CD4-positive, alpha-beta T cell treated with Interleukin-6 at 100 ng/mL for 8 hours (primary cell): Measurements from ENCODE around the gene MYL11.
A peak's percentile ranks its signal among the peaks of the same experiment; 100 is the strongest.

Source experiments
- DNase-seq: peaks from one replicate; pipeline ENCODE4 v3.0.0-alpha.2; 2020; ENCODE audit warnings: mixed read lengths, low spot score

MYL11 gene

GRCh38 chr16:30354423-30355143, 20.0 kb upstream of the MYL11 start:
- DNase-seq, result no peak

- DNase-seq, result peak; percentile 88
These were observed 19.3 kb upstream of the MYL11 start, which contains the start of gene CD2BP2 for GRCh38 chr16:30355144-30355953. TSS of gene CD2BP2 (minus strand) at chr16:30355308. CDS start at chr16:30354681, 627 bp downstream.

- DNase-seq, result no peak
These were observed 18.7 kb upstream of the MYL11 start for GRCh38 chr16:30355954-30356308.

DNA sequence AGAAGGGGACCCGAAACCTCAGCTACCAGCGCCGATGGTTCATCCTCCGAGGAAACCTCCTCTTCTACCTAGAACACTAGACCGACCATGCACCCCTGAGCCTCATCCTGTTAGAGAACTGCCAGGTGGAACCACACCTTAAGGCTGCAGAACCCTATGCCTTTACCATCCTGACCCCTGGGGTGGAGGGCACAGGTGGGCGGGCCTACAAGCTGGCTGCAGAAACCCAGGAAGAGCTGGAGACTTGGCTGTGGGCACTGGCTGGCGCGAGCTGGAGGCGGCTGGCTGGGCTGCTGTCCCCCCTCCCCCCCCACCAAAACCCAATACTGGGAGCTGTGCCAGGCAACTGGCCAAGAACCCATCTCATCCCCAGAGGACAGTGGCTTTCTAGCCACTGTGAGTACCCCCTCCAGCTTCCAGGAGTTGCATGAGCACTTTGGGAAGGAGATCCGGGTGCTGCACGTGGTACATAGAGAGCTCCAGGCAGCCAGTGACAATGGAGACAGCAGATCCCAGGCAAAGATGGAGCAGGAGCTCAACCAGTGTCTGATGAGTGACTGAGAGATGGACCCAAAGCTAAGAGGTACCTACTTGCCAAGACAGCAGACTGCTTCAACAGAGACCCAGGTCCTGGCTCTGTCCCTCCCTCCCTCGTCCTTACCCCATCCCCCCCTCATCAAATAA, 18.1 kb upstream of the MYL11 start:
- DNase-seq, result no peak

DNA sequence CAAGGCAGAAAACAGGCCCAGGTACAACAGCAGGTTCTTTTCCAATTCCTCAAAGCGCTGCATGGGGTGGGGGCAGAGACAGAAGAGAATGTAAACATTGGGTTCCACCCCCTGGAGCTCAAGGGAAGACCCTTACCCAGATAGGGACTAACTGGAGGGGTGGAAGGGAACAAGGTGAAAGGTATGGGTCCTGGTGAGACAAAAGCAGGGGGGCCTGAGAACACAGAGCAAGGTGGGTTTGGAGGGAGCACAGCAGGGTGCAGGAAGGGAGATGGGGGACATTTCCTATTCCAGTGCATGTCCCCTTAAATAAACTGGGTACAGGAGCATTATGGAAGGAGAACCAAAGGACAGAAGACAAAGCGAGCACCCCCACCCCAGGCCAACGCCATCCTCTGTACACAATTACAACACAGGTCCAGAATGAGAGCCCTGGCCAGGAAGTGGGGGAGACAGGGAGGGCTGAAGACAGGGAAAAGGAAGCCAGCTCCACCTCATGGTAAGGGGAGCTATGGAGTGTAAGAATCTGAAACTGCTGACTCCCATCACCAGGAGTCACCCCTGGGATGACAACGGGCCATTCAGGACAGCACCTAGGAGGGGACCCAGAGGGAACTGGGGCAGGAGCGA, 17.4 kb upstream of the MYL11 start:
- no peak for DNase-seq

- no peak for DNase-seq
These were observed 16.7 kb upstream of the MYL11 start for GRCh38 chr16:30357715-30358576.

DNA sequence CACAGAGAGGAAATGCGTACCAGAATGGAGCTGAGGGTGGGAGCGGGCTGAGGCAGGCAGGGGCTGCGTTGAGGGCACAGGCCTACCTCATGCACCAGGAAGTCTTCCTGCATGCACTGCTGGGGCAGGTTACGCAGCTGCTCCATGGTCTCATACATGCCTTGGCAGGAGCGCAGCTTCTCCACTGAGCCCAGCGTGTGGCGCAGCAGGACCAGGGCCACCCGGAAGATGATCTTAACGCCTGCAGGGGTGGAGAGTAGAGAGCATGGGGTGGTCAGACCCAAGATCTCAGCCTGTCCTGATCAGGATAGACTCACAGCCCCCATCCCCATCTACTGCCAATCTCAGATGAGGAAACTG, 16.0 kb upstream of the MYL11 start:
- no peak for DNase-seq

- DNase-seq, result no peak
These were observed 15.4 kb upstream of the MYL11 start for GRCh38 chr16:30358990-30359870.

DNA sequence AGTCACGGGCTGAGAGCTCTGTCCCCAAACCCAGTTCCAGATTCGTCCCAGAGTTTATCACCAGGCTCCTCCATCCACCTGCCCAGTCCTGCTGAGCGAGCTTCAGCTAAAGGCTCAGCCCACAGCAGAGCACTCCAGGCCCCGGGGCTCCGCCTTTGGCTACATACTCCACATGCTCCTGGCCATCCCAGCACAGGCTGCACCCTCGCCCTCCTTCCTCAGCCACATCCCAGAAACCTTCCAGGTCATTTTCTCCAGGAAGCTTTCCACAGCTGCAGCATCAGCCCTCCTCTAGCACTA, 14.8 kb upstream of the MYL11 start:
- DNase-seq, result no peak

- DNase-seq, result no peak
These were observed 13.4 kb upstream of the MYL11 start for GRCh38 chr16:30361180-30361579.

DNA sequence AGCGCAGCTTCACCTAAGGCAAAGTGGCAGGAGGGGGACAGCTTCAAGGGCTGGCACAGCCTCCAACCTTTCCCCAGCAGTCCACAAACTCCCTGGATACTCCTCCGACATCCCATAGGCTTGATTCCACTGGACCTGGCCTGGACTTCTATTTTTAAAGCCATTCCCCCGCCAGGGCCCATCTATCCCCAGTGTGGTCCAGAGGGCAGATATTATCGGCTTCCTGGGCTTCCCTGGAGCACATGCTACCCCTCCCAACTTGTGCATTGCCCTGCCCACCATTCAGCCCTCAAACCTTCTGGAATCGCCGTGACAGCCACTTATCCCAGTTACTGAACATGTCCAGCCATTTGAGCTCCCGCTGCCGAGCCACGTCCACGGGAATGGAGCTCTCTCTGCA, 9.4 kb upstream of the MYL11 start:
- DNase-seq, result no peak

DNA sequence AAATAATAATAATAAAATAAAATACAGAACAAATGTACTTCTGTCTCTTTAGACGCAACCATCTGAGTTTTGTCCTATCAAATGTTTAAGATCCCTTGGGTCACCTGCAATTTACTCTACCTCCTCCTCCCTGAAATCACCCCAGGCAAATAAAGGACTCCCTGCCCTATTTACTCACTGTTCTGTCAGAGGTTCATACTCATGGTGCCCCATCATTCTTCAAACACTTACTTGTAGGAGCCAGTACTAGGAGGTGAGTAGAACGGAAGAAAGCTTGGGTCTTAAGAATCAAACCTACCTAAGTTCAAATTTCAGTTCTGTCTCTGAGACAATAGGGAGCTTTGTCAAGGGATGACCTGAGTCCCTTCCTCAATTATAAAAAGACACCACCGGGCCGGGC, 8.1 kb upstream of the MYL11 start:
- DNase-seq, result no peak

DNA sequence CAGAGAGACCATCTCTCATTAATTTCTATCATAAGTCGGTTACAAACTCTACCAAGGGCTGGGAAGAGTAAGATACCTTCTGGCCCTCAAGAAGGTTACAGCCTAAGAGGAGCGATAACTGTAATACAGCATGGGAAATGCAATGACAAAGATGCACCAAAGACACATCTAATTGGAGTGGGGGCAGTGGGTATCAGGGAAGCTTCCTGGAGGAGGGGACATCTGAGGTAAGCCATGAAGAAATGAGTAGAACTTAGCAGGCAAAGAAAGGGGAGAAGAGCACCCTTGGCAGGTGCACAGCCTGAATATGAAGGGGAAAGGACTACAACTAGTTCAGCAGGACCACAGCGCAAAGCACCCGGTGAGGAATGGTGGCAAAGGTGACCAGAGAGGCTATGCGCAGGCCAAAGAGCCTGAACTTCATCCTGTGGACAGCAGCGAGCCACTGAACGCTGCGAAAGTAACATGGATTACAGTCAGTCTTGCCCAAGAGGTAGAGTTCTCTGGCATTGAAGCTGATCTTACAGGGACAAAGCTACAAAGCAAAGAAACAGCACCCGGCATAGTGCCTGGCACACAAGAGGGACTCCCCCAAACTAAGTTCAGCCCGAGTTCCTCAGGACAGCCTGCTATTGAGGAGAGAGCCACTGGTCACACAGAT, 7.1 kb upstream of the MYL11 start:
- DNase-seq, result no peak

- no peak for DNase-seq
These were observed 6.3 kb upstream of the MYL11 start for GRCh38 chr16:30368122-30368791.

DNA sequence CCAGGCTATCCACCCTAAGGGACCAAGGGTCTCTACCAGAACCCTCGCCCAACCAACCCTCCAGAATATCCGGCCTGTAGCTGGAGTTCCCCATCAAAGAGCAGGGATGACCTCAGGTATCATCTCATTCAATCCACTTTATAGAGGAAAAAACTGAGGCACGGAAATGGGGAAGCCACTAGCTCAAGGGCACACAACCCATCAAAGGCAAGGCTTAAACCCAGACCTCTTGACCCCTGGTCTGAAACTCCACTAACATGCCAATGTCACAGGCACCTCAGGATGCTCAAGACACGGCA, 5.9 kb upstream of the MYL11 start:
- DNase-seq, result no peak

- no peak for DNase-seq
These were observed 5.3 kb upstream of the MYL11 start for GRCh38 chr16:30369091-30369937.

- DNase-seq, result no peak
These were observed 4.6 kb upstream of the MYL11 start for GRCh38 chr16:30369938-30370455.

DNA sequence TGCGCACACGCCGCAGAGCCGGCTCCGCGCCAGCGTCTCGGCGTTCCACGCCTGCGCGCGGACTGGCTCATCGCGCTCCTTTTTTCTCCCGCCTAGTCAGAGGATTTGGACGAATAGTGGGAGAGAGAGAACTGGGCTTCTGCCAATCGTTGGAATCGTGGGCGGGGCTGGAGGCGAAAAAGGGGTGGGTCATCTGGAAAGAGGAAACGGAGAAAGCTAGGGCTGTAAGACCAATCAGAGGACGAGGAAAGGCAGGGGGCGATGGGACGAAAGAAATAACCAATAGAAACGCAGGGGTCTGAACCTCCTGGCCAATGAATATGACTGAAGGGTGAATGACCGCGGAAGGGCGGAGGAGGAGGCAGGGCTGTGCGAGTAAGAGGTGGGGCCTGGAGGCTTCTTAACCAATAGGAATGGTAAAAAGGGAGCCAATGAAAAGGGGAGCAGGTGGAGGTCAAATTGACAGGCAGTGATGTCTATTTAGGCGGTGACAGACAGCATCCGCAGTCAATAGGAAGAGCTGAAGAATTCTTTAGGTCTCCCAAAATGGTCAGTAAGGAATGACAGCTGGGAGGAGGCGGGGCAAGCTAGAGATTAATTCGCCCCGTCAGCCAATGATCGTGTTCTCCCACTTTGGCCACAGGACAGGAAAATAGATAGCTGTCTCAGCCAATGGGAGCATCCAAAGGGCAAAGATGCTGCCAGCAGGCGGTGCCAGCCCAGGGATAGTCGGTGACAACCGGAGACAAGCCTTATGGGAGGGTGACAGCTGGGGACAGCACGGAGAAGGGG, 4.0 kb upstream of the MYL11 start, which contains the start of gene TBC1D10B:
Gene TBC1D10B, minus strand, starts transcription at position 39 of the 792 bp plus-strand sequence. CDS start 311 bp downstream, outside the sequence.
- DNase-seq, result peak; percentile 99
